Measurements from ENCODE around the gene INS. TPM values are rescaled to one million over a fixed set of nuclear protein-coding genes. Genes with fewer than 3 reads are reported as not detected.
A peak's percentile ranks its signal among the peaks of the same experiment; 100 is the strongest.

The INS gene
- total and polyA plus RNA-seq, 2 donors, result 0.42 to 2.4 TPM

DNA sequence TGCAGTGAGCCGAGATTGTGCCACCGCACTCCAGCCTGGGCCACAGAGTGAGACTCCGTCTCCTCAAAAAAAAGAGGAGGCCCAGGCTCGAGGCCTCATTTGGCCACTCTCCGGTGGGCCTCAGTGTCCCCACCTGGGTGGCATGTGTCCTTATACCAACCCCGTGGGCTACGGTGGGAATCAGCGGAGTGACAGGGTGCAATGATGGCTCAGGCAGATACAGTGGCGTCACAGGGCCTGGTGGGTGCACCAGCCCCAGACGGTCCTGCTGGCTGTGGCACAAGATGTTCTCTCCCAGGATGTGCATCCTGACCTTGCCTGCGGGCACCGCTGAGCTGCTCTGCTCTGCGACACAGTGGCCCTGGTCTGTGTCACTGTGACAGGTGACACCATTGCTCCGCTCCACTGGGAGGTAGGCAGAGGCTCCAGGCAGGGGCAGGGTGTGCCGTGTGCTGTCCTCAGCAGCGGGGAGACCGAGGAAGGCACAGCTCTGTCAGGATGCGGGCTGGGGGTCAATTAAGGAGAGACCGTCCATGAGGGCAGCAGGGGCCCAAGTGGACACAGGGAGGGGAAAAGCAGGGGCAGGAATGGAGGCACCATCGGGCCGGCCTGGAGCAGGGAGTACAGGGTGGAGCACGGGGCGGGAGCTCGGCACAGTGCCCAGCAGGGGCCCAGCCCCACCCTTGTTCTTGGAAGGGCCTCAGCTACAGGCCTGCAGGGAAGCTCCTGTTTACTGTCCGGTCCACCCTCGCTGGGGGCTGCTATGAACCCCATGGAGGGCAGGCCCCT, 32.3 kb upstream of the INS start:
- Histone ChIP-seq H3K4me1 (ENCODE audit: control insufficient read depth in 2 of 2, insufficient read depth in 2 of 2, low read length in 2 of 2) (peaks cover 0 to 25% of the 10 kb centered on the region in 2 donors), H3K4me3 (ENCODE audit: low read length in 2 of 2) (no peak overlapping the region), H3K36me3 (ENCODE audit: control insufficient read depth in 2 of 2, insufficient read depth in 2 of 2, low read length in 1 of 2) (no peaks in the 10 kb centered on the region), H3K27ac (ENCODE audit: low read depth in 1 of 2, low read length in 1 of 2) (no peak overlapping the region), H3K27me3 (ENCODE audit: control insufficient read depth in 2 of 2, insufficient read depth in 1 of 2, low read length in 1 of 2) (peaks cover 0 to 6% of the 10 kb centered on the region in 2 donors), H3K9me3 (ENCODE audit: control insufficient read depth in 2 of 2, insufficient read depth in 1 of 2, low read length in 1 of 2) (no peaks in the 10 kb centered on the region)
- 94% methylated on average over 26 of the region's 26 CpGs for WGBS
- no peak for DNase-seq (ENCODE audit: low read depth in 6 of 9, low spot score in 9 of 9)

DNA sequence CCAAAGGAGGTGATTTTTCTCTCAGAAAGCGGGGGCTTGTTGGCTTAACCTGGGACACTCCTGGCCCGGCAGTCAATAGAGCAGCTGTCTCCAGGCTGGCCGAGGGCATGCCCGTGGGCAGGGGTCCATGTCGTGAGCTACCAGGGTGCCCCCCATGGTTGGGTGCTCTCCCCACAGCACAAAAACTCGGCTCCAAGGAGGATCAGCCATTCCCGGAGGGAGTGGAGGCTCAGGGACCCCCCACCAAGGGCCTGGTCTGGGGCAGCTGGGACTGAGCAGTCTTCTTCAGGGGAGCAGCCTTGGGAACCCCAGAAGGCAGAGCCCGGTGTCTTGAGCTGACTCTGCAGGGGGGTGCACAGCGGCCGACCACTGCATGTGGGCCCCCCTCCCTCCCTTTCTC, 31.4 kb upstream of the INS start:
- H3K27ac ChIP-seq (ENCODE audit: low read depth in 1 of 2, low read length in 1 of 2), result no peak overlapping the region
- no peak for DNase-seq (ENCODE audit: low read depth in 6 of 9, low spot score in 9 of 9)
- H3K4me1 ChIP-seq (ENCODE audit: control insufficient read depth in 2 of 2, insufficient read depth in 2 of 2, low read length in 2 of 2), result peaks cover 0 to 25% of the 10 kb centered on the region in 2 donors
- H3K9me3 ChIP-seq (ENCODE audit: control insufficient read depth in 2 of 2, insufficient read depth in 1 of 2, low read length in 1 of 2), result no peaks in the 10 kb centered on the region
- H3K27me3 ChIP-seq (ENCODE audit: control insufficient read depth in 2 of 2, insufficient read depth in 1 of 2, low read length in 1 of 2), result peaks cover 0 to 6% of the 10 kb centered on the region in 2 donors
- no peak overlapping the region for H3K4me3 ChIP-seq (ENCODE audit: low read length in 2 of 2)
- H3K36me3 ChIP-seq (ENCODE audit: control insufficient read depth in 2 of 2, insufficient read depth in 2 of 2, low read length in 1 of 2), result no peaks in the 10 kb centered on the region
- WGBS, result 96% methylated on average over 10 of the region's 10 CpGs

- Histone ChIP-seq H3K4me1 (ENCODE audit: control insufficient read depth in 2 of 2, insufficient read depth in 2 of 2, low read length in 2 of 2) (peaks cover 0 to 25% of the 10 kb centered on the region in 2 donors), H3K9me3 (ENCODE audit: control insufficient read depth in 2 of 2, insufficient read depth in 1 of 2, low read length in 1 of 2) (no peaks in the 10 kb centered on the region), H3K4me3 (ENCODE audit: low read length in 2 of 2) (no peak overlapping the region), H3K36me3 (ENCODE audit: control insufficient read depth in 2 of 2, insufficient read depth in 2 of 2, low read length in 1 of 2) (no peaks in the 10 kb centered on the region), H3K27ac (ENCODE audit: low read depth in 1 of 2, low read length in 1 of 2) (no peak overlapping the region), H3K27me3 (ENCODE audit: control insufficient read depth in 2 of 2, insufficient read depth in 1 of 2, low read length in 1 of 2) (peaks cover 0 to 6% of the 10 kb centered on the region in 2 donors)
- 95% methylated on average over 7 of the region's 7 CpGs for WGBS
- DNase-seq (ENCODE audit: low read depth in 6 of 9, low spot score in 9 of 9), result no peak
Measured at GRCh38 chr11:2191883-2192282, 30.9 kb upstream of the INS start.

DNA sequence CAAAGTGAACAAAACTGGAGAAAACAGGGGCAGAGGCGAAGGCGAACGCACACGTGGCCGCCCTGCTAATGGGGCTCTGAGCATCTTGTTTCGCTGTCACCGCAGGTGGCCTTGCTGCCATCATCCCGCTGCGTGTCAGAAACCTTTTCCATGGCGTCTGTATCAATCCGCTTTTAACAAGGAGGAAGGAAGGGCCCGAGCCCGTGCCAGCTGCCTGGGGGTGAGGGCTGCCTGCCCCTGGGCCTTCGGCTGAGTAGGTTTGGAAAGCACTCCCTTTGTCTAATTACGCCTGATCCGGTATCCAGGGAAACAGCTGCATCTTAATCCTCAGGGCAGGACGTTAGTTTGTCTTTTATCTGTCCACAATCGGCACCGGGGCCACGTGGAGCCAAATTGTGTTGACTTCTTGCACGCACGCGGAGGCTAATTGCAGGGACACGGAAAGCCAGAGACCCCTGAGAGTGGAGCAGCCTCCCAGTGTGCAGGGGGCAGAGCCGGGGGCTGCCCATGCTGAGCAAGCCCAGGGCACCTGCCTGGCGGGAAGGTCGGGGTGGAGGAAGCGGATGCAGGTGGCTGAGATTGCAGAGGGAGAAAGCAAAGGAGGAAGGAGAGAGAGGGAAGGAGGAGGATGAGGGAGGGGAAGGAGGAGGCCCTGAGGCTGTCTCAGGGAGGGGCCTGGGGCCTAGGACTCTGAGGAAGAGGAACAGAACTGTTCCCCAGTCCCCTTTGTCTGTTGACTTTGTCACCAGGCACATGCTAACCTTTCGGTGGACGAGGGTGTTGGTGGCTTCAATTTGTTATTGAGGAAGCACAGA, 29.9 kb upstream of the INS start:
- peak in 2 of 9 donors; percentile 10 to 32 for DNase-seq (ENCODE audit: low read depth in 6 of 9, low spot score in 9 of 9)
- 30% methylated on average over 30 of the region's 30 CpGs for WGBS
- Histone ChIP-seq H3K9me3 (ENCODE audit: control insufficient read depth in 2 of 2, insufficient read depth in 1 of 2, low read length in 1 of 2) (no peaks in the 10 kb centered on the region), H3K4me3 (ENCODE audit: low read length in 2 of 2) (no peak overlapping the region), H3K4me1 (ENCODE audit: control insufficient read depth in 2 of 2, insufficient read depth in 2 of 2, low read length in 2 of 2) (peaks cover 2 to 25% of the 10 kb centered on the region in 2 donors), H3K27me3 (ENCODE audit: control insufficient read depth in 2 of 2, insufficient read depth in 1 of 2, low read length in 1 of 2) (peaks cover 0 to 5% of the 10 kb centered on the region in 2 donors), H3K36me3 (ENCODE audit: control insufficient read depth in 2 of 2, insufficient read depth in 2 of 2, low read length in 1 of 2) (no peaks in the 10 kb centered on the region), H3K27ac (ENCODE audit: low read depth in 1 of 2, low read length in 1 of 2) (no peak overlapping the region)

- DNase-seq (ENCODE audit: low read depth in 6 of 9, low spot score in 9 of 9), result no peak
- Histone ChIP-seq H3K9me3 (ENCODE audit: control insufficient read depth in 2 of 2, insufficient read depth in 1 of 2, low read length in 1 of 2) (no peaks in the 10 kb centered on the region), H3K4me1 (ENCODE audit: control insufficient read depth in 2 of 2, insufficient read depth in 2 of 2, low read length in 2 of 2) (peaks cover 2 to 27% of the 10 kb centered on the region in 2 donors), H3K27me3 (ENCODE audit: control insufficient read depth in 2 of 2, insufficient read depth in 1 of 2, low read length in 1 of 2) (peaks cover 0 to 3% of the 10 kb centered on the region in 2 donors), H3K4me3 (ENCODE audit: low read length in 2 of 2) (no peak overlapping the region), H3K36me3 (ENCODE audit: control insufficient read depth in 2 of 2, insufficient read depth in 2 of 2, low read length in 1 of 2) (no peaks in the 10 kb centered on the region), H3K27ac (ENCODE audit: low read depth in 1 of 2, low read length in 1 of 2) (no peak overlapping the region)
- WGBS, result 91% methylated on average over 29 of the region's 29 CpGs
Measured at GRCh38 chr11:2189938-2190656, 29.1 kb upstream of the INS start.

GRCh38 chr11:2188745-2189144, 27.7 kb upstream of the INS start:
- peaks cover 2 to 26% of the 10 kb centered on the region in 2 donors for H3K4me1 ChIP-seq (ENCODE audit: control insufficient read depth in 2 of 2, insufficient read depth in 2 of 2, low read length in 2 of 2)
- no peak overlapping the region for H3K27ac ChIP-seq (ENCODE audit: low read depth in 1 of 2, low read length in 1 of 2)
- 96% methylated on average over 19 of the region's 19 CpGs for WGBS

DNA sequence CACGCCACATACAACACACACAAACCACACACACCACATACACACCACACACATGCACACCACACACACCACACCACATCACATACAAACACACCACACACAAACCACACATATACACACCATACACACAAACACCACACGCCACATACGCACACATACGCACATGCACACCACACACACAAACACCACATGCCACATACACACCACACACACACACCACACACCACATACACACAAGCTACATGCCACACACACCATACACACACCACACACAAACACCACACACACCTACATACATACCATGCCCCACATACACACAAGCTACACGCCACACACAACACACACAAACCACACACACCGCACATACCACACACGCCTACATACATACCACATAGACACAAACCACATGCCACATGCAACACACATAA, 26.3 kb upstream of the INS start:
- H3K36me3 ChIP-seq (ENCODE audit: control insufficient read depth in 2 of 2, insufficient read depth in 2 of 2, low read length in 1 of 2), result no peaks in the 10 kb centered on the region
- H3K27me3 ChIP-seq (ENCODE audit: control insufficient read depth in 2 of 2, insufficient read depth in 1 of 2, low read length in 1 of 2), result peaks cover 0 to 3% of the 10 kb centered on the region in 2 donors
- no peaks in the 10 kb centered on the region for H3K9me3 ChIP-seq (ENCODE audit: control insufficient read depth in 2 of 2, insufficient read depth in 1 of 2, low read length in 1 of 2)
- WGBS, result 97% methylated on average over 7 of the region's 7 CpGs
- H3K27ac ChIP-seq (ENCODE audit: low read depth in 1 of 2, low read length in 1 of 2), result no peak overlapping the region
- H3K4me1 ChIP-seq (ENCODE audit: control insufficient read depth in 2 of 2, insufficient read depth in 2 of 2, low read length in 2 of 2), result peaks cover 5 to 34% of the 10 kb centered on the region in 2 donors
- DNase-seq (ENCODE audit: low read depth in 6 of 9, low spot score in 9 of 9), result no peak
- H3K4me3 ChIP-seq (ENCODE audit: low read length in 2 of 2), result no peak overlapping the region

More at GRCh38 chr11:2188745-2189144, 27.7 kb upstream of the INS start:
- Histone ChIP-seq H3K4me3 (ENCODE audit: low read length in 2 of 2) (no peak overlapping the region), H3K27me3 (ENCODE audit: control insufficient read depth in 2 of 2, insufficient read depth in 1 of 2, low read length in 1 of 2) (peaks cover 0 to 3% of the 10 kb centered on the region in 2 donors), H3K9me3 (ENCODE audit: control insufficient read depth in 2 of 2, insufficient read depth in 1 of 2, low read length in 1 of 2) (no peaks in the 10 kb centered on the region), H3K36me3 (ENCODE audit: control insufficient read depth in 2 of 2, insufficient read depth in 2 of 2, low read length in 1 of 2) (no peaks in the 10 kb centered on the region)
- no peak for DNase-seq (ENCODE audit: low read depth in 6 of 9, low spot score in 9 of 9)

- 19% methylated on average over 21 of the region's 21 CpGs for WGBS
- Histone ChIP-seq H3K4me1 (ENCODE audit: control insufficient read depth in 2 of 2, insufficient read depth in 2 of 2, low read length in 2 of 2) (peaks cover 5 to 31% of the 10 kb centered on the region in 2 donors), H3K4me3 (ENCODE audit: low read length in 2 of 2) (no peak overlapping the region), H3K9me3 (ENCODE audit: control insufficient read depth in 2 of 2, insufficient read depth in 1 of 2, low read length in 1 of 2) (no peaks in the 10 kb centered on the region), H3K27ac (ENCODE audit: low read depth in 1 of 2, low read length in 1 of 2) (no peak overlapping the region), H3K27me3 (ENCODE audit: control insufficient read depth in 2 of 2, insufficient read depth in 1 of 2, low read length in 1 of 2) (peaks cover 0 to 3% of the 10 kb centered on the region in 2 donors), H3K36me3 (ENCODE audit: control insufficient read depth in 2 of 2, insufficient read depth in 2 of 2, low read length in 1 of 2) (no peaks in the 10 kb centered on the region)
- DNase-seq (ENCODE audit: low read depth in 6 of 9, low spot score in 9 of 9), result peak in 6 of 9 donors; percentile 10 to 71 (median 36)
Measured at GRCh38 chr11:2186669-2187279, 25.8 kb upstream of the INS start.

Measured in thymus (tissue), 11 donors.